Adrenal gland (tissue), 5 donors: ENCODE results near the gene HSD17B14.

ENCODE experiments used
- POLR2A ChIP-seq, 2 donors: fragments of 450-650 bp; IDR thresholded peaks; one replicate each; pipeline ENCODE4 v1.6.1; 2017; ENCODE audit warnings: antibody characterized with exemption in 2 of 2, mild to moderate bottlenecking in 2 of 2, moderate library complexity in 1 of 2
- TF ChIP-seq, protein P1 (sequence below), 6 experiments: fragments of 450-650 bp in 4 of 6; fragments of 200-600 bp in 2 of 6; sonication (generic) in 1 of 6; IDR thresholded peaks; 1 replicate in 5 of 6; 2 replicates in 1 of 6; pipeline versions ENCODE4 v1.5.1 to v1.8.0; 2016 to 2021; ENCODE audit warnings: antibody characterized with exemption in 6 of 6, mild to moderate bottlenecking in 2 of 6, moderate library complexity in 1 of 6
- donor health status: DM: no; HTN: no; CAD: no.

DNA sequence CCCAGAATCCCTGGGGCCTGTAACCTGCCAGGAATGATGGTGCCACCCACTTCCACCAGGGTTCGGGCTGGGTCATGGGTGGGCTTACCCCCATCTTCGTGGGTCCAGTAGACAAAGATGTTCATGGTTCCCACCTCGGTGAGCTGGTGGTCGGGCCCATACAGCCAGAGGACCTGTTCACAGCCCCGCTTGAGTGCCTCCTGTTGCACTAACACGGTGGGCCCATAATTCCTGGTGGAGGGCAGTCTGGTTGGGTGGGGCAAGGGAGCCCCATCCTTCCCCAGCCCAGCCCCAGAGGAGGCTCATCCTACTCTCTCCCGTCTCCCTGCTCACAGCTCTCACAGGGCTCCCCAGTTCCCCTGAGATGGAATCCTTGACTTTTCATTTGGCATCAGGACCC lies 39.2 kb downstream of the HSD17B14 start:
- TF ChIP-seq POLR2A (IDR thresholded peaks at IDR 0.05): no peak
- TF ChIP-seq, protein P1, sequence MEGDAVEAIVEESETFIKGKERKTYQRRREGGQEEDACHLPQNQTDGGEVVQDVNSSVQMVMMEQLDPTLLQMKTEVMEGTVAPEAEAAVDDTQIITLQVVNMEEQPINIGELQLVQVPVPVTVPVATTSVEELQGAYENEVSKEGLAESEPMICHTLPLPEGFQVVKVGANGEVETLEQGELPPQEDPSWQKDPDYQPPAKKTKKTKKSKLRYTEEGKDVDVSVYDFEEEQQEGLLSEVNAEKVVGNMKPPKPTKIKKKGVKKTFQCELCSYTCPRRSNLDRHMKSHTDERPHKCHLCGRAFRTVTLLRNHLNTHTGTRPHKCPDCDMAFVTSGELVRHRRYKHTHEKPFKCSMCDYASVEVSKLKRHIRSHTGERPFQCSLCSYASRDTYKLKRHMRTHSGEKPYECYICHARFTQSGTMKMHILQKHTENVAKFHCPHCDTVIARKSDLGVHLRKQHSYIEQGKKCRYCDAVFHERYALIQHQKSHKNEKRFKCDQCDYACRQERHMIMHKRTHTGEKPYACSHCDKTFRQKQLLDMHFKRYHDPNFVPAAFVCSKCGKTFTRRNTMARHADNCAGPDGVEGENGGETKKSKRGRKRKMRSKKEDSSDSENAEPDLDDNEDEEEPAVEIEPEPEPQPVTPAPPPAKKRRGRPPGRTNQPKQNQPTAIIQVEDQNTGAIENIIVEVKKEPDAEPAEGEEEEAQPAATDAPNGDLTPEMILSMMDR (IDR thresholded peaks at IDR 0.05): no peak
